ENCODE measurements around the gene ADD3.

Gene ADD3

GRCh38 chr10:110010486-110011378 is 2.9 kb downstream of the ADD3 start:
- TF ChIP-seq EZH2phosphoT487 (IDR thresholded peaks at IDR 0.05; ENCODE audit: borderline replicate concordance): no peak
- TF ChIP-seq CTCF (conservative IDR thresholded peaks at IDR 0.05; ENCODE audit: low read length): no peak
- Histone ChIP-seq H4K20me1 (ENCODE audit: insufficient read depth, low read length, poor library complexity, severe bottlenecking) (peaks cover 57% of the 10 kb centered on the region), H3K9ac (ENCODE audit: low read depth, low read length, poor library complexity, severe bottlenecking) (peak overlapping the region; percentile 16), H3K9me3 (ENCODE audit: insufficient read depth, low read depth, low read length) (no peaks in the 10 kb centered on the region), H3K36me3 (ENCODE audit: insufficient read depth, low read length) (no peaks in the 10 kb centered on the region), H3K4me3 (ENCODE audit: low read length, poor library complexity, severe bottlenecking) (peak overlapping the region; percentile 80), H3K27me3 (ENCODE audit: insufficient read depth, low read length, poor library complexity, severe bottlenecking) (no peaks in the 10 kb centered on the region), H3K4me2 (ENCODE audit: low read depth, low read length, poor library complexity, severe bottlenecking) (peak overlapping the region; percentile 88), H3K4me1 (ENCODE audit: insufficient read depth, low read length, poor library complexity, severe bottlenecking) (peaks cover 82% of the 10 kb centered on the region), H3K79me2 (ENCODE audit: insufficient read depth, low read length) (peaks cover 74% of the 10 kb centered on the region), H2AFZ (ENCODE audit: low read length) (no peak overlapping the region), H3F3A (ENCODE audit: low read depth) (no peaks in the 10 kb centered on the region), H3K9me2 (replicated peaks; ENCODE audit: low read depth, low read length) (no peaks in the 10 kb centered on the region)

- Histone ChIP-seq H3K4me3 (ENCODE audit: low read length, poor library complexity, severe bottlenecking) (peak overlapping the region; percentile 80), H3K27me3 (ENCODE audit: insufficient read depth, low read length, poor library complexity, severe bottlenecking) (no peaks in the 10 kb centered on the region), H4K20me1 (ENCODE audit: insufficient read depth, low read length, poor library complexity, severe bottlenecking) (peaks cover 67% of the 10 kb centered on the region), H3K9me2 (replicated peaks; ENCODE audit: low read depth, low read length) (no peaks in the 10 kb centered on the region), H3K4me1 (ENCODE audit: insufficient read depth, low read length, poor library complexity, severe bottlenecking) (peaks cover 82% of the 10 kb centered on the region), H3K9ac (ENCODE audit: low read depth, low read length, poor library complexity, severe bottlenecking) (no peak overlapping the region), H3K79me2 (ENCODE audit: insufficient read depth, low read length) (peaks cover 83% of the 10 kb centered on the region), H3K4me2 (ENCODE audit: low read depth, low read length, poor library complexity, severe bottlenecking) (peak overlapping the region; percentile 88), H3K9me3 (ENCODE audit: insufficient read depth, low read depth, low read length) (no peaks in the 10 kb centered on the region), H3F3A (ENCODE audit: low read depth) (no peaks in the 10 kb centered on the region), H3K36me3 (ENCODE audit: insufficient read depth, low read length) (no peaks in the 10 kb centered on the region), H2AFZ (ENCODE audit: low read length) (no peak overlapping the region)
- no peak for TF ChIP-seq EZH2phosphoT487 (IDR thresholded peaks at IDR 0.05; ENCODE audit: borderline replicate concordance)
- no peak for TF ChIP-seq CTCF (conservative IDR thresholded peaks at IDR 0.05; ENCODE audit: low read length)
Measured at GRCh38 chr10:110011681-110012080, 3.9 kb downstream of the ADD3 start.

- no peaks in the 10 kb centered on the region for H3K9me2 ChIP-seq (replicated peaks; ENCODE audit: low read depth, low read length)
- no peaks in the 10 kb centered on the region for H3F3A ChIP-seq (ENCODE audit: low read depth)
- H3K9ac ChIP-seq (ENCODE audit: low read depth, low read length, poor library complexity, severe bottlenecking): peak overlapping the region; percentile 24
- H3K4me3 ChIP-seq (ENCODE audit: low read length, poor library complexity, severe bottlenecking): peak overlapping the region; percentile 52
- H4K20me1 ChIP-seq (ENCODE audit: insufficient read depth, low read length, poor library complexity, severe bottlenecking): peaks cover 74% of the 10 kb centered on the region
- peak overlapping the region; percentile 88 for H3K4me2 ChIP-seq (ENCODE audit: low read depth, low read length, poor library complexity, severe bottlenecking)
- H3K9me3 ChIP-seq (ENCODE audit: insufficient read depth, low read depth, low read length): no peaks in the 10 kb centered on the region
- H3K27me3 ChIP-seq (ENCODE audit: insufficient read depth, low read length, poor library complexity, severe bottlenecking): no peaks in the 10 kb centered on the region
- H3K4me1 ChIP-seq (ENCODE audit: insufficient read depth, low read length, poor library complexity, severe bottlenecking): peaks cover 75% of the 10 kb centered on the region
- TF ChIP-seq EZH2phosphoT487 (IDR thresholded peaks at IDR 0.05; ENCODE audit: borderline replicate concordance) (no peak), CTCF (conservative IDR thresholded peaks at IDR 0.05; ENCODE audit: low read length) (no peak)
- no peak overlapping the region for H2AFZ ChIP-seq (ENCODE audit: low read length)
- H3K36me3 ChIP-seq (ENCODE audit: insufficient read depth, low read length): no peaks in the 10 kb centered on the region
- H3K79me2 ChIP-seq (ENCODE audit: insufficient read depth, low read length): peaks cover 100% of the 10 kb centered on the region
Measured at GRCh38 chr10:110013630-110014293, 6.0 kb downstream of the ADD3 start.
